Left cardiac atrium (tissue), 2 donors: ENCODE data around the gene AKIRIN2. TPM values are rescaled to one million over a fixed set of nuclear protein-coding genes. Genes with fewer than 3 reads are reported as not detected.

Source experiments
- total RNA-seq, 2 donors: library from RNA; stranded (reverse); fragmentation: NEBNext Ultra II Directional; extraction: Animal tissue kit (Norgen Biotek cat#: 25700); gene quantifications; one replicate each; pipeline ENCODE4 v1.2.1, GENCODE V29; 2021
- donor health status: DM: no; HTN: yes; CAD: no; lungs with severe emphysema.
- donor health status: DM: yes; HTN: yes; CAD: no.

AKIRIN2 gene
- total RNA-seq, 2 donors from 2014 or later, result 34.0 to 38.1 TPM

Other genes starting within 250 kb of the AKIRIN2 start
- gene SLC35A1, start 229.3 kb downstream of the AKIRIN2 start, total RNA-seq, result 10 to 100 TPM; 11.5 to 12.6 TPM
- gene RARS2, start 112.2 kb downstream of the AKIRIN2 start, total RNA-seq, result 10 to 100 TPM; 19.0 to 27.9 TPM
- gene ORC3, start 112.1 kb downstream of the AKIRIN2 start, total RNA-seq, result 10 to 100 TPM; 18.5 to 21.2 TPM